ENCODE results near the gene STOX2.

STOX2 gene, protein sequence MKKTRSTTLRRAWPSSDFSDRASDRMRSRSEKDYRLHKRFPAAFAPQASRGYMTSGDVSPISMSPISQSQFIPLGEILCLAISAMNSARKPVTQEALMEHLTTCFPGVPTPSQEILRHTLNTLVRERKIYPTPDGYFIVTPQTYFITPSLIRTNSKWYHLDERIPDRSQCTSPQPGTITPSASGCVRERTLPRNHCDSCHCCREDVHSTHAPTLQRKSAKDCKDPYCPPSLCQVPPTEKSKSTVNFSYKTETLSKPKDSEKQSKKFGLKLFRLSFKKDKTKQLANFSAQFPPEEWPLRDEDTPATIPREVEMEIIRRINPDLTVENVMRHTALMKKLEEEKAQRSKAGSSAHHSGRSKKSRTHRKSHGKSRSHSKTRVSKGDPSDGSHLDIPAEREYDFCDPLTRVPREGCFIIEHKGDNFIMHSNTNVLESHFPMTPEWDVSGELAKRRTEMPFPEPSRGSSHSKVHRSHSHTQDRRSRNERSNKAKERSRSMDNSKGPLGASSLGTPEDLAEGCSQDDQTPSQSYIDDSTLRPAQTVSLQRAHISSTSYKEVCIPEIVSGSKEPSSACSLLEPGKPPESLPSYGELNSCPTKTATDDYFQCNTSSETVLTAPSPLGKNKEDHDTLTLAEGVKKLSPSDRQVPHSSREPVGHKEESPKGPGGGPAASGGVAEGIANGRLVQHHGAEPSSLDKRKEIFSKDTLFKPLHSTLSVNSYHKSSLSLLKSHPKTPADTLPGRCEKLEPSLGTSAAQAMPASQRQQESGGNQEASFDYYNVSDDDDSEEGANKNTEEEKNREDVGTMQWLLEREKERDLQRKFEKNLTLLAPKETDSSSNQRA (N-terminal part only)
- total RNA-seq: 0 to 0.07 reads per million in 2 donors

- no peak for DNase-seq
Measured at GRCh38 chr4:183905081-183905592, at the start of gene STOX2. STOX2 (plus strand) TSS chr4:183905307; CDS start chr4:183906791, 1,484 bp downstream.

- no peak for DNase-seq
Measured at GRCh38 chr4:183855323-183856190, 49.5 kb upstream of the STOX2 start.

- DNase-seq: no peak
Measured at GRCh38 chr4:183857040-183857439, 48.1 kb upstream of the STOX2 start.

- DNase-seq: no peak
Measured at GRCh38 chr4:183858011-183858615, 47.0 kb upstream of the STOX2 start.

DNA sequence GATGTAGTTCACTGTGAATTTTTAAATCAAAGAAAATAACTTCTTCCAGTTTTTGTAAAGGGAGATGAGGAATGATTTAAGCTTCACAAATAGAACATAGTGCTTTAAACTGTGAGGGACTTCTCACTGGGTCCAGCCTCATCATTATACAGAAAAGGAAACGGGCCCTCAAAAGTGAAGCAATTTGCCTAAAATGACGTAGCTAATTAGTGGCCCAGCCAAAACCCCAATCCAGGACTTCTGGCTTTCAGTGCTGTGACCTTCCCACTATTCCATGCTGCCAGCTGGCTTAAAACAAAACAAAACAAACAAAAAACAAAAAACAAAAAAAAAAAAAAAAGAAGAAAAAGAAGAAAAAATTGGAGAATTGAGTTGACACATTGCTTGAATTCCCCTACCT, 45.0 kb upstream of the STOX2 start:
- no peak for DNase-seq

DNA sequence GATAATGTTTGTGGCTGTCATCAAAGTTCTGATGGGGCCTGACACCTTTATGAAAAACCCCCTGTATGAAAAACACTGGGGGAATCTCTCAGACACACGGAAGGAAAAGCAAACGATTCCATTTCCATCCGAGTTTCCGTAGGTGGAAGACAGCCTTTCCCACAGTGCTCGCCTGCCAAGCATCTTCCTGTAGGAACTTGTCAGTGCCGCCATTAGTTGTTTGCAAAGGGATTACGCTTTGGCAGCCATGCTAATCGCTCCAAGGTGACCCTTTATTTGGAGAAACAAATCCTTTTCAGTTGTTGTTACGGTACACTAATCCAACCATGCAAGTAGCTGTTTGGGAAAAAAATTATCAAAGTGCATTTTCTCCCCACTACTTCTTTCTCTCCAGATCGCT, 44.4 kb upstream of the STOX2 start:
- no peak for DNase-seq

DNA sequence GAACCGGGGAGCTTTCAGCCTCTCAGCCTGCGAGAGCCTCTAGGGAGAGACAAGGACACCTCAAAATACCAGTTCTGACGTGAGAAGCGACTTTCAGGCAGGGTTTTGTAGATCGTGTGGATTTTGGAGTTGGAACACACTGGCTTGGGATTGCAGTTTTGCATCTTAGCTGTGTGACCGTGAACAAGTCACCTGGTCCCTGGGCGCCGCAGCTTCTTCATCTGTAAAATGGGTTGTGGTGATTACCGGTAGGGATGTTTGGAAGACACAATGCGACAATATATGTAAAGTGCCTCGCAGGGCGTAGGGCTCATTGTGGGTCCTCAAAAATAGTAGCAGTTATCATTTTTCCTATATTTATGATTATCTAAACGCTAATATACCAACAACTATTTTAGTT, 43.7 kb upstream of the STOX2 start:
- DNase-seq: no peak

GRCh38 chr4:183863155-183863825, 41.8 kb upstream of the STOX2 start:
- DNase-seq: no peak

DNA sequence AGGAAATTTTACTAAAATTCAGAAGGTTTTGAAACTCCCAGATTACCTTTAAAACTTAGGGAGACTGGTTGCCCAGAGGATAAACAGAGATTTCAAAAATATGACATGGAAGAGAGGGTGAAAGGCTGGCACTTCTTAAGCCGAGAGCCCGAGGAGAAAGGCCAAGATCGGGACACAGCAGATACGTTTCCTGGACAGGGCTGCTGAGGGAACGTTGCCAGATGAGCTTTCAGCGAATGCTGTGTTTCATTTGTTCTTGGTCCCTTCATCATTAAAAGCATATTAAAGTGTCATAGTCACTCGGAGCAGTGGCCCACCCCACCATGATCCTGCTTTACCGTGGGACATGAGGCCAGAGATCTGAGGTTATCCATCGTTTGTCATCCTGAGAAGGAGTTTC, 37.9 kb upstream of the STOX2 start:
- no peak for DNase-seq

GRCh38 chr4:183870997-183871396, 34.1 kb upstream of the STOX2 start:
- no peak for DNase-seq

GRCh38 chr4:183871581-183871980, 33.5 kb upstream of the STOX2 start:
- no peak for DNase-seq

- no peak for DNase-seq
Measured at GRCh38 chr4:183872531-183872930, 32.6 kb upstream of the STOX2 start.

DNA sequence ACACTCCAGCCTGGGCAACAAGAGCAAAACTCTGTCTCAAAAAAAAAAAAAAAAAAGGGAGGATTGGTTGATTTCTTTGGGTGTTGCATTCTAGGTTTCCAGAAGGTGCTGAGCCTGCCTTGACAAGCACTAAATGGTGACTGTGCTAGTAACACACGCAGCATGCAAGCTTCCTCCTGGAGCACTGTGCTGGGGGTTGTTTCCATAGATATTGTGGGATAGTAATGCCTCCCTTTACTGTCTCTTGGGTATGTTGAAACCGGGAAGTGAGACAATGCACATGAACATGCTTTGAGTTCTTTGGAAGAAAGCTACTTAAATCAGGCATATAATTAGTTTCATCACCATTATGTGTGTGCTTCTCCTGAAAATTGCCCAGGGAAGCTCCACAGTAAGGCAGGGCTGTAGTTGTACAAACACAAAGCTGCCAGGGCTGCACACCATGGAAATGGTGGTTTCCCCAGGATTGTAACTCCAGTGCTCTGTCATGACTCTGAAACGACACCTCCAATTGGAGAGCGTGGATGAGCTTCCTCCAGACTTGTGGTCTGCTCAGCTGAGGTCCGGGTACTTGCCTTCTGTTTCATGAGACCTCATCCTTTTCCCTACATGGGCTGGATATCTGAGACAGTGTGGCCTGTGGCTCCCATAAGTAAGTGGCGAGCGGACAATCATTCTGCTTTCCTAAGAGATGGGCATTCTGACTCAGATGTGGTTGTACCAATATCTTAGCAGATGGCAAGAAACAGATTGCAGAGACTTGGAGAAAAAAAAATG, 31.5 kb upstream of the STOX2 start:
- no peak for DNase-seq

DNA sequence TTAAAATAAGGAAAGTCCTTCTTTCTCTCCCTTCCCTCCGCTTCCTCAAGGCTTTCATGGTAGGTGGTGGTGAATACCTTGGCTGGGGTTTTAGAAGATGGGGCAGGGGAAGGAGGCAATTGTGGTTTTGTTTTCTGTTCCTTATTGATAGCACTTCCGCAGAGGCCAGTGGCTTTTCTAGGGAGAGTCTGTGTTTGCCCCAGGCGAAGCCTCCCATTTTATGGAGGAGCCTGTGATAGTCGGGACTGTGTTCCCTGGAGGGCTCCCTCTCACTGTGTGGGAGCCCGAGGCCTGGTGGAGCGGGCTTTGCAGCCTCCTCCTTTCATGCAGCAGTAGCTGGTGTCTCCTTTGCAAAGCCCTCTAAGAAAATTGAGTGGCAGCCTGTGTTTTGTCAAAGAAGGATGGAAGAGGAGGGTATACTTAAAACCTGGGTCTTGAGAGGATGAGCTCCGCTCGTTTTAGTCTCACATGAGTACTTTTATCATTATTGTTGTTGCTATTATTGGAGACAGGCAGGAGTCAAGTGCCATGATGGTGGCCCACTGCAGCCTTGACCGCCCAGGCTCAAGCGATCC, 29.8 kb upstream of the STOX2 start:
- DNase-seq: no peak

GRCh38 chr4:183876268-183876934, 28.7 kb upstream of the STOX2 start:
- no peak for DNase-seq

DNA sequence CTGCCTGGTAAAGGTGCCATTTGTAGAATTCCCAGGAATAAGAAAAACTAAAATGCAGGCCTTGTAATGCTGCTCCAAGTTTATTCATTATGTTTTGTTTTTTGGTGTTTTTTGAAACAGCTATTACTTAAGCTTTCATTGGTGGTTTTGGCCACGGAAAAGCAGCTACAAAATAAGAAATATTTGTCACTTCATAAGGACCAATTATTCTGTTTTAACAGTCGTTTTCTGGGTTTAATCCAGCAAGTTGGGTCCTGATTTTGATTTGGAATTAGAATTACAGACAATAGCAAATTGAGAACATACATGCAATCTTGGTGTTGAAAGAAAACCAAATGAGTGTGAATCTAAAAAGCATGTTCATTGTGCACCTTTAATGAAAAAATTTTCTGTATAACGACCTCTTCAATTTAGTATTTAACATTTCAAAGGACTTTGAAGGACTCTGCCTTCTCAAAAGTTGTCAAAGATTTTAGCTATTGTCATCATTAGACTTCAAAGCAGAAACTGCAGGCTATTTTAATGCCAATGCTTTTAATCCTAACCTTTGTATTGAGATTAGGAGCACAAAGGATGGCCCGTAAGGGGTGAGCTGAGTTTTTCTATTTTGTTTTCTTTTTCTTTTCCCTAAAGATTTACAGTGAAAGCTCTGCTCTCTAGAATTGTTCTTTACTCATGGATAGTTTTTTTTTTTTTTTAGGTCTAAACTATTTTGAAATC, 26.7 kb upstream of the STOX2 start:
- no peak for DNase-seq

DNA sequence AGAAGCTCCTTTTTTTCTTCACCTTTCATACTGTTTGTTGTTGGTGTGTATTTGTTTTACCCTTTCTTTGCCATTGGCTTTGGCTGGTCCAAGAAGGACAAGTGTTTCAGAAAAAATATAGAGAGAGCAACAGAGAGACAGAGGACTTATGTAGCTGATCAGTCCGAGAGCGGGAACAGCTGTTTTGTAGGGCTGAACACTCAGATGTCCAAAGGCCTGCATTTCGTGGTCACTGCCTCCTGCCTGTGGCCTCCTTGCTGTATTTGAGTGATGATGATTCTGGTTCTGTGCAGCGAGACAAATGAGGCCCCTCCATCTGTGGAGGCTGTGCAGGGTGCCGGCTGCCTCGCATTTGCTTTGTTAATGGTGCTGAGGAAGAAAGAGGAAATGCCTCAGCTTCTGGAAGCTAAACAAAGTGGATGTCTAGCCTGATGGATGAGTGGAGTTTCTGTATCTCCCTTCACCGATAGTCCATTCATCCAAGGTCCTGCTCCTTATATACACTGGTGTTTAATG, 19.8 kb upstream of the STOX2 start:
- no peak for DNase-seq

- no peak for DNase-seq
Measured at GRCh38 chr4:183887351-183887750, 17.8 kb upstream of the STOX2 start.

- no peak for DNase-seq
Measured at GRCh38 chr4:183888564-183888963, 16.5 kb upstream of the STOX2 start.

All from T-helper 9 cell (primary cell).